Mesenteric fat pad (tissue), 1 donor: ENCODE data around the gene TTC31. TPM values are rescaled to one million over a fixed set of nuclear protein-coding genes. Genes with fewer than 3 reads are reported as not detected.
"Not testable (repeated sequence)": the region's sequence is repeated elsewhere in the genome, so short reads cannot be mapped to it uniquely, and the experiment has no call there.

Experiments
- DNase-seq: peaks from one replicate; pipeline ENCODE4 v3.0.0-alpha.2; 2020; ENCODE audit warnings: low spot score
- total RNA-seq: library from RNA; stranded (reverse); fragmentation: NEBNext Ultra II Directional; extraction: Animal tissue kit (Norgen Biotek cat#: 25700); gene quantifications from one replicate; pipeline ENCODE4 v1.2.1, GENCODE V29; 2021
- donor health status: DM: yes; HTN: yes; CAD: no.

TTC31 gene
- total RNA-seq, 1 donor from 2014 or later, result 16.8 TPM

DNA sequence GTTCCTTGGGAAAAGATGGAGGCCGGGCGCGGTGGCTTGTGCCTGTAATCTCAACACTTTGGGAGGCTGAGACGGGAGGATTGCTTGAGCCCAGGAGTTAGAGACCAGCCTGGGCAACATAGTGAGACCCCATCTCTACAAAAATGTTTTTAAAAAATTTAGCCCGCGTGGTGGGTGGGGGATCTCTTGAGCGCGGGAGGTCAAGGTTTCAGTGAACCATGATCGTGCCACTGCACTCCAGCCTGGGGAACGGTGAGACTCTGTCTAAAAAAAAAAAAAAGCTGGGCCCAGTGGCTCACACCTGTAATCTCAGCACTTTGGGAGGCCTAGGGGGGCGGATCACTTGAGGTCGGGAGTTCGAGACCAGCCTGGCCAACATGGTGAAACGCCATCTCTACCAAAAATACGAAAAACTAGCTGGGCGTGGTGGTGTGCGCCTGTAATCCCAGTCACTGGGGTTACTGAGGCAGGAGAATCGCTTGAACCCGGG, 839 bp downstream of the TTC31 start:
- DNase-seq, result not testable (repeated sequence)

GRCh38 chr2:74486141-74486540, 3.3 kb downstream of the TTC31 start:
- no peak for DNase-seq

DNA sequence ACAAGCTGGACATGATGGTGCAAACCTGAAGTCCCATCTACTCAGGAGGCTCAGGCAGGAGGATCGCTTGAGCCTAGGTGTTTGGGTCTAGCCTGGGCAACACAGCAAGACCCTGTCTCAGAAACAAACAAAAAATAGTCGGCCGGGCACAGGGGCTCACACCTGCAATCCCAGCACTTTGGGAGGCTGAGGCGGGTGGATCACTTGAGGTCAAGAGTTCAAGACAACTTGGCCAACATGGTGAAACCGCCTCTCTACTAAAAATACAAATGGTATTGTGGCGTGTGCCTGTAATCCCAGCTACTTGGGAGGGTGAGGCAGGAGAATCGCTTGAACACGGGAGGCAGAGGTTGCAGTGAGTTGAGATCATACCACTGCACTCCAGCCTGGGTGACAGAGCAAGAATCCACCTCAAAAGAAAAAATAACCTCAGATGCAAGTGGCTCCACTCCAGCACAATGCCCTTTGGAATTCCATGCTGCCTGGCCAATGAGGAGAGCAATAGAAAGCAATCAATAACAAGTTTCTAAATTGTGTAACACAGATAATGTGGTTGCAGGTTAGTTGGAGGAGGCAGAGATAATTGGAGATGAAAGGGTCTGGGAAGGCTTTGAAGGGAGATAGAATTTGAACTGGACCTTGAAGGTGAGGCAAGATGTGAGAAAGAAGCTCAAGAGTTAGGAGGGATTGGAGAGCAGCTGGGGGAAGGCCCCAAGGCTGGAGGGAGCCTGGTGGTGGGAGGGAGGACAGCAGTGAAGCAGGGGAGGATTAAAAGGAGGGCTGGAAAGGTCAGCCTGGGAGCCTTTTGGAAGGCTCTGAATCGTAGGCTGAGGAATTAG, 6.0 kb downstream of the TTC31 start:
- no peak for DNase-seq

DNA sequence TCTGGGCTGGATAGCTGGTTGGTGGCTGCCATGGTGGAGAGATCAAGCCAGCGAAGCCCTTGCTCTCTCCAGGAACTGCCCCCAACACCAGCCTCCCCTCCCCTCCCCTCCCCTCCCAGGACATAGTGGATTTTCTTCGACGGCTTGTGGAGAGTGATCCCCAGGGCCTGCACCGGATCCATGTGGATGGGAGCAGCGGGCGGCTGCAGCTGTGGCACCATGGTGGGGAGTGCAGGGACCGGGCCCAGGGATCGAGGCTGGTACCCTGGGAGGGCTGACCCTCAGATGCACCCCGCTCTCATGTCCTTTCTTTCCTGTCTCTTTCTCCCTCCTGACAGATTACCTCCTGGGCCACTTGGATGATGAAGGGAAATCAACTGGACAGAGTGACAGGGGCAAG, 7.0 kb downstream of the TTC31 start:
- DNase-seq, result no peak

GRCh38 chr2:74491648-74492544, 9.0 kb downstream of the TTC31 start:
- no peak for DNase-seq

- DNase-seq, result no peak
These were observed 10.7 kb downstream of the TTC31 start for GRCh38 chr2:74493546-74493945.

- DNase-seq, result no peak
These were observed 12.6 kb downstream of the TTC31 start for GRCh38 chr2:74495440-74495839.

DNA sequence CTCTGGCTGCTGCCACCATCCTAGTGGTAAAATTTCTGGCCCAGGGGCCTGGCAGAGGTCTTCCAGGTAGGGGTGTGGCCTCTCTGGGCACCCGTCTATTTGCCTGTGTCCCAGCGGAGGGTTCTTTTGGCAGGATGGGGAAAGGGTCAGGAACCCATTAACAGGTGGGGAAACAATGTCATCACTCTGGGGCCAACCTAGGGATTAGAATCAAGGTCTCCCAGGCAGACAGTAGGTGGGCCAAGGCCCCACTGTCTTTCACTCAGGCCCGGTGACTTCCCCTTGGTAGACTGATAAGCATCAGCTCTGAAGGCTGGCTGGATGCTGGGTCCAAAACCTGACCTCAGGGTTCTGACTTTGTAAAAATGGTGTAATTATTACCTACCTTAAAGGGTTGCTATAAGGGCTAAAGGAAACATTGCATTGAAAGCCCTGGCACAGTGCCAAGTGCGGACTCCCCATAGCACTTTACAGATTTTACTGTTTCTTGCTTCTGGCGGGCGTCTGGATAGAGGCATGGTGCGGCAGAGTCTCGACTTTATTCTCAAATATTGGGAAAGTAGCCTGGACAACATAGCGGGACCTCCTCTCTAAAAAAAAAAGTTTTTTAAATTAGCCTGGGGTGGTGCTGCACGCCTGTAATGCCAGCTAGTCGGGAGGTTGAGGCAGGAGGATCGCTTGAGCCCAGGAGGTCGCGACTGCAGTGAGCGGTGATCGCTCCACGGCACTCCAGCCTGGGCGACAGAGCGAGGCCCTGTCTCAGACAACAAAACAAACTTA, 14.3 kb downstream of the TTC31 start:
- DNase-seq, result no peak

DNA sequence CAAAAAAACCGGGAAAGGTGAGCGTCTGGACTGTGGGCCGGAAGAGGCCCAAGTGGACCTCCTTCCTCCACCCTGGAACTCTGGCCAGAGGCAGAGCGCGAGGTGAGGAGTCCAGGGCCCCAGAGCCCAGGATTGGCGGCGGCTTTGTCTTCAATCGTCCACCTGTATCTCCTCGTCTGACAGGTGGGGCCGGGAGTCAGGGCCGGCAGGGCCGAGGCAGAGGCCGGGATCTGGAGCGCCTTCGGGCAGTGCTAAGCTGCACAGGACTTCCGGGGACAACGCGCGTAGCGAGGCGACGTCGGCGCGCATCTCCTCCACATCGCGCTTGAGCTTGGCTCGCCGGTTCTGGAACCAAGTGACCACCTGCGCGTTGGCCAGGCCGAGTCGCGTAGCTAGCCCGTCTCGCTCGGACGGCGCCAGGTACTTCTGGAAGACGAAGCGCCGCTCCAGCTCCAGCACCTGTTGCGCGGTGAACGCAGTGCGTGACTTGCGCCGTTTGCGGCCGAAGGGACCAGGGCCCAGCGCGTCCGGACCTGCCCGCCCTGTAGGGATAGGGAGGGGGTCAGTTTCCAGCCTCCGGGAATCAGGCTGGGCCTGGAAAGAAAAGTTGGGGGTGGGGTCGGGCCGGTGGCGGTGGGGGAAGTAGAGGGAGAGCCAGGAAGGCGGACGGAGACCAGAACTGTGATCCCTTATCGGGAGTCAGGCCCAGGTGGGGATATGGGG, 15.1 kb downstream of the TTC31 start:
- no peak for DNase-seq

DNA sequence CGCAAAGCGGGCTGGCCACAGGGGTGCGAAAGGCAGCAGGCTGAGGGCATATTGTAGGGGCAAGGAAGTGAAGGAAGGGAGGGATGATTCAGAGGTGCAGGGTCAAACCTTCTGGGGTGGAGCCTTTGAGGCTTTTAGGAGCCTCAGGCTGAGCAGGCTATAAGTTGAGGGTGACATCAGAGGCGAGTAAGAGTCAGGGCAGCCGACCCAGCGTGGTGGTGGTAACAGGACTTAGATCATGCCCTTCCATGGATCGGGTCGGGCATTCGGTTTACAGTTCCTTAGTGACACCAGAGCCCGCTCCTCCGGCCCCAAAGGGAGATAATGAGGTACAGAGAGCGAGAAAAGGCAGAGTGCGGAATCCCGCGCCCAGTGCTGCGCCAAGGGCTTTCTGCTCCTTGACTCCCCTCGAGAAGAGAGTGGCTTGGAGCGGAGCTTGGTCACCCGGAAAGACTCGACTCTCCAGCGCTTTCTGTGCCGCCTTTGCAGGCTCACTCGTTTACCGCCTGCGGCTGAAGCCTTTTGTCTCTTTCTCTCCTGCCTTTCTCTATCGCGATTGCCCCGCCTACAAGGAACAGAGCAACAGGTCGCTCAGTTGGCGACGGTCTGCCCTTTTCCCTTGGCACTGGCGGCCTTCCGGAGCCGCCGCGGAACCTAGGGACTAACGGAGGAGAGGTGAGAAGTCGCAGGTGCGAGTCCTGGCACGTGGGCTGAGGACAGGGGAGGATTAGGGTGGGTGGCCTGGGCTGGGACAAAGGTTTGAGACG, 15.8 kb downstream of the TTC31 start:
- no peak for DNase-seq

GRCh38 chr2:74499267-74499939, 16.5 kb downstream of the TTC31 start, which contains the start of gene LBX2:
Gene LBX2, minus strand, starts transcription at chr2:74499603. Its CDS starts 66 bp downstream, at chr2:74499537.
- DNase-seq, result no peak

DNA sequence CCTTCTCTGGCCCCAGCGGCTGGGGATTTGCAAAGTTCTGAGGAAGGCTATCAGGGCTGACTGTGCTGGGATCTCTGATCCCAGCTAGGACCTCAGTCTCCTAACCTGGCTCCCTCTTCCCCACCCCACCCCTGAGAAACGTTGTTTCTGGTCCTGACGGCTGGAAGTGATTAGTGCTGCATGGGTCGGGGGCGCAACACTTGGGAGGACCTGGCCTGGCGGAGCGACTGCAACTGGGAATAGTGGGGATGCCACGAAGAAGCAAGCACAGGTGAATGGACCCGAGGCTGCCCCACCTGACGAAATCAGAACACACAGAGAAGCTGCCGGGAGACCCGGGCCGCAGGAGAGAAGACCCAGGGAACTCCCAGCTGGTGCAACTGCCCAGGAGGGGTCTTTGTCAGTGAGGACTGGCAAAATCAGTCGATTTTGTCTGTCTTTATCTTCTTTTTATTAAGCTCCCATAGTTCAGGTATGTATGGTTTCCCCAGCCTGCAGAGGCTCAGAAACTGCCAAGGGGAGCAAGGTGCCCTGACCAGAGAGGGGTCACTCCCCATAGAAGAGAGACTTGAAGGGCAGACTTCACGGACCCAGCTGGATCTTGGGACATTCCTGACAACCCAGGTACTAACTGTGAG, 17.2 kb downstream of the TTC31 start:
- no peak for DNase-seq

- DNase-seq, result no peak
These were observed 17.7 kb downstream of the TTC31 start for GRCh38 chr2:74500578-74500946.

DNA sequence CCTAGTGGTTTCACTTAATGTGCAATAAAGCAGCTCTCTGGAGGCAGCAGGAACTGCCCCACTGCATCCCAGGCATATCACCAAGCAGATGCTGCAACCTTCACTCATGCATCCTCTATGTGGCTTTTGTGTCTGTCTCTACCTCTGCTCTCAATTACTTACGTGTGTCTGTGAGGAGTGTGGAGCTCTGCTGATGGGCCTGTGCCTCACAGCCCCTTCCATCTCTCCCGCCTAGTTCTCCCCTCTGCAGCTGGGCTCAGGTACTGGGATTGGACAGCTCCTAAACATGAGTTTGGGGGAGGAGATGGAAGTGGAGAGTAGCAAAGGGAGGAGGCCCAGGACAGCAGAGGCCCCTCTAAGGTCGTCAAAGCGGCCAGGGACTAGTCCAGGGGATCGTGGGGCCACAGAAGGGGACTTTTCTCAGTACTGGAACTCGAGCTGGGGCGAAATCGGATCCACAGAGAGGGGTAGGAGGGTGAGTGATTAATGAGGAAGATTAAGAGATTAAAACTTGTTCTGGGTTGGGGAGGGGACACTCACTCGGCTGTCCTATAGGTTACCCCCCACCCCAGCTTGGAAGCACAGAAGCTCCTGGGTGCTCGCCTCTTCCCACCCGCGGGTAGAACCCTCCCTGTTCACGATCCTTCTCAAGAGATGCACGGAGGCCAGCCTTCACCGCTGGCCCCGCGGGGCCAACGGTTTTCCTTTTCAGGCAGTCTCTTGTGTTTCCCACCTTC, 18.6 kb downstream of the TTC31 start:
- DNase-seq, result no peak

DNA sequence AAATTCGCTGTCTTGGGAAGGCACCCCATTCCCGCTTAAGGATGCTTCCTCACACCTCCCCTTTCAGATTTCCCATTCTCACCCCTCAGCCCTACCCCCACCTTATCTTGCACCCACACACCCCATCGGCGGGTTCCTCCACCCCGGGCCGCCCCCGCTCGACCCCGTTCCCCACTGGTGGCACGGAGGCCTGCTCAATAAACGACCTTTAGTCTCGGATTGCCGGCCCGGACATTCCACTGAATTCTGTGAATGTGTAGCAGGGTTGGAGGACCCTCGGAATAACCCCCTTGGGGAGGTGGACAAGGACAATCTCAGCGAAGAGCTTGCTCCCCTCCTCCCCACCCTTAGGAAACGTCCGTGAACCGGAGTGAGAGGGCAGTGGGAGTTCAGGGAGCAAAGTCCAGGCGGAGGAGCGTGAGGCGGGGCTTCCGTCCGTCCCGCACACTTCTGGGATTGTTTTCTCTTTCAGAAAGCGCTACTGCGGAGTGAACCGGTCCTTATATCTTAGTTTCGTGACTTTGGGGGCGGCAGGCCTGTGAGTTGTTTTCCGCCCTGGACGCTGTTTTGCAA, 19.4 kb downstream of the TTC31 start:
- DNase-seq, result no peak

- DNase-seq, result peak; percentile 96
These were observed 20.0 kb downstream of the TTC31 start for GRCh38 chr2:74502720-74503505.
